WTC11 (cell line): ENCODE results near the gene RFTN1.

Experiments
- CREB1 ChIP-seq: sonication (generic); formaldehyde crosslinking; IDR thresholded peaks from 2 replicates; pipeline ENCODE4 v1.8.0; 2023; ENCODE audit warnings: mild to moderate bottlenecking, missing genetic modification reagents
- CREM ChIP-seq: sonication (generic); formaldehyde crosslinking; IDR thresholded peaks from 2 replicates; pipeline ENCODE4 v1.8.1; 2022; ENCODE audit warnings: mild to moderate bottlenecking, missing genetic modification reagents, moderate library complexity
- SP1 ChIP-seq: sonication (generic); formaldehyde crosslinking; conservative IDR thresholded peaks from 2 replicates; pipeline ENCODE4 v1.8.1; 2022; ENCODE audit warnings: missing genetic modification reagents
- ZNF423 ChIP-seq: fragments of 250-450 bp; sonication (Bioruptor Pico); IDR thresholded peaks from 2 replicates; pipeline ENCODE4 v2.1.2; 2022; ENCODE audit warnings: mild to moderate bottlenecking, moderate library complexity
- TF ChIP-seq, protein P1 (sequence below): fragments of 200-600 bp; IDR thresholded peaks from 2 replicates; pipeline ENCODE4 v1.8.0; 2022; ENCODE audit warnings: antibody characterized with exemption
- TF ChIP-seq, protein P2 (sequence below): fragments of 250-450 bp; sonication (Bioruptor Pico); conservative IDR thresholded peaks from 2 replicates; pipeline ENCODE4 v1.9.0; 2021; ENCODE audit warnings: mild to moderate bottlenecking
- TF ChIP-seq, protein P3 (sequence below): sonication (generic); formaldehyde crosslinking; IDR thresholded peaks from 2 replicates; pipeline ENCODE4 v1.8.1; 2023; ENCODE audit warnings: mild to moderate bottlenecking, missing genetic modification reagents, moderate library complexity

DNA sequence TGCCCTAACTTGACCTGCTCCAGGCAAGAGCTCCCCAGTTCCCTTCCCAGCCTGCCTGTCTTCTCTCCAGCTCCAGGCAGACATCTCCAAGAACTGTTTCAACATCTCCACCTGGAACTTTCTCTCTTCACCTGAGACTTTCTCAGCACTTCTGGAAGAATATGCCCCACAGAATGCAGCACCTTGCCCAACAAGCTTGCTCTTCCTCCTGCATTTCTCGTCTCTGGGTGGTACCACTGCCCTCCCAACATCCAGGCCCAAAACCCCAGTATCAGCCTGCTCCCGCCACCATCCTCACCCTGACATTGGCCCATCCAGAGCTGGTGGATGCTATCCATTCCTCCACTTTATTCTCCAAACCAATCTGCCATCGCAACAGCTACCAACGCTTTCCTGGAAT is 8.8 kb downstream of the RFTN1 start:
- TF ChIP-seq, protein P1, sequence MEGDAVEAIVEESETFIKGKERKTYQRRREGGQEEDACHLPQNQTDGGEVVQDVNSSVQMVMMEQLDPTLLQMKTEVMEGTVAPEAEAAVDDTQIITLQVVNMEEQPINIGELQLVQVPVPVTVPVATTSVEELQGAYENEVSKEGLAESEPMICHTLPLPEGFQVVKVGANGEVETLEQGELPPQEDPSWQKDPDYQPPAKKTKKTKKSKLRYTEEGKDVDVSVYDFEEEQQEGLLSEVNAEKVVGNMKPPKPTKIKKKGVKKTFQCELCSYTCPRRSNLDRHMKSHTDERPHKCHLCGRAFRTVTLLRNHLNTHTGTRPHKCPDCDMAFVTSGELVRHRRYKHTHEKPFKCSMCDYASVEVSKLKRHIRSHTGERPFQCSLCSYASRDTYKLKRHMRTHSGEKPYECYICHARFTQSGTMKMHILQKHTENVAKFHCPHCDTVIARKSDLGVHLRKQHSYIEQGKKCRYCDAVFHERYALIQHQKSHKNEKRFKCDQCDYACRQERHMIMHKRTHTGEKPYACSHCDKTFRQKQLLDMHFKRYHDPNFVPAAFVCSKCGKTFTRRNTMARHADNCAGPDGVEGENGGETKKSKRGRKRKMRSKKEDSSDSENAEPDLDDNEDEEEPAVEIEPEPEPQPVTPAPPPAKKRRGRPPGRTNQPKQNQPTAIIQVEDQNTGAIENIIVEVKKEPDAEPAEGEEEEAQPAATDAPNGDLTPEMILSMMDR, result no peak
- TF ChIP-seq CREB1 (CRISPR knock-in tag) (no peak), SP1 (no peak), CREM (no peak), ZNF423 (no peak)
- TF ChIP-seq, protein P2, sequence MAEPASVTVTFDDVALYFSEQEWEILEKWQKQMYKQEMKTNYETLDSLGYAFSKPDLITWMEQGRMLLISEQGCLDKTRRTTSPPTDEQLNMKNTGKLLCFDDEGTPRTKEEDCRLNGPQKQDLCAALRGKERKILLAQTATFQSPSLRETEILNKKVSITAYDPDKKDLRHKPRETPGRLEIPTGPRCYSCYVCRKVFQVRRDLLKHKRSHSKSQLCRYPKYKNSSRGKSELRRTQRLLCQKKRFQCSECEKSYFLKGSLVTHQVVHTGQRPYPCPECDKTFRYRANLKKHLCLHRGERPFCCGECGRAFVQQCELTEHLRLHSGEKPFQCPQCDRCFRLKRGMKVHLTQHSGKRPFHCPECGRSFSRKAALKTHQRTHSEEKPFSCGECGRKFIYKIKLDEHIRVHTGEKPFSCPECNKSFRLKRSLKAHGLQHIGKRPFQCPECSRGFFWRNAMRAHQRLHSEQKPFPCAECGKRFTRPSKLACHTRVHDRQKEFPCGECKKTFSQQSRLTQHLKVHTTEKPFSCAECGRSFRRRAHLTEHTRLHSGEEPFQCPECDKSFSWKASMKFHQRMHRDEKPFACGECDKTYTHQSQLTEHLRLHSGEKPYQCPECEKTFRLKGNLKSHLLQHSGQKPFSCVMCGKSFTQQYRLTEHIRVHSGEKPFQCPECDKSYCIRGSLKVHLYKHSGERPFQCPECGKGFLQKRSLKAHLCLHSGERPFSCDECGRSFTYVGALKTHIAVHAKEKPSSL (CRISPR knock-in tag), result no peak
- TF ChIP-seq, protein P3, sequence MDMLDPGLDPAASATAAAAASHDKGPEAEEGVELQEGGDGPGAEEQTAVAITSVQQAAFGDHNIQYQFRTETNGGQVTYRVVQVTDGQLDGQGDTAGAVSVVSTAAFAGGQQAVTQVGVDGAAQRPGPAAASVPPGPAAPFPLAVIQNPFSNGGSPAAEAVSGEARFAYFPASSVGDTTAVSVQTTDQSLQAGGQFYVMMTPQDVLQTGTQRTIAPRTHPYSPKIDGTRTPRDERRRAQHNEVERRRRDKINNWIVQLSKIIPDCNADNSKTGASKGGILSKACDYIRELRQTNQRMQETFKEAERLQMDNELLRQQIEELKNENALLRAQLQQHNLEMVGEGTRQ (CRISPR knock-in tag), result no peak
